A549 (cell line): ENCODE measurements around the gene EEFSEC.

Experiments used
- CEBPB ChIP-seq, 2 experiments: fragments of >200 bp in 1 of 2; sonication (Bioruptor Twin) in 1 of 2; formaldehyde crosslinking in 1 of 2; IDR thresholded peaks; 2 replicates each; pipeline ENCODE4 v1.6.1; 2012 to 2016
- CTCF ChIP-seq: fragments of >200 bp; sonication (Bioruptor Twin); formaldehyde crosslinking; IDR thresholded peaks from 3 replicates; pipeline ENCODE4 v1.5.1; 2016
- EP300 ChIP-seq, 2 experiments: fragments of >200 bp; sonication (Bioruptor Twin); formaldehyde crosslinking; IDR thresholded peaks; 2 replicates in 1 of 2; 3 replicates in 1 of 2; pipeline ENCODE4 v1.6.1; 2016 to 2017
- KDM5A ChIP-seq: fragments of 200-600 bp; sonication (generic); IDR thresholded peaks from 2 replicates; pipeline ENCODE4 v1.6.1; 2016; ENCODE audit warnings: antibody characterized with exemption, mild to moderate bottlenecking
- REST ChIP-seq: fragments of 200-600 bp; sonication (generic); IDR thresholded peaks from 2 replicates; pipeline ENCODE4 v1.6.1; 2016; ENCODE audit warnings: antibody characterized with exemption, mild to moderate bottlenecking, moderate library complexity

GRCh38 chr3:128313935-128314334 is 160.7 kb downstream of the EEFSEC start:
- no peak for TF ChIP-seq EP300 (IDR thresholded peaks at IDR 0.05)
- no peak for TF ChIP-seq CTCF
- TF ChIP-seq REST: no peak
- TF ChIP-seq CEBPB (IDR thresholded peaks at IDR 0.05): no peak
- no peak for TF ChIP-seq KDM5A
